H1 (cell line): Measurements from ENCODE around the gene PLB1. TPM values are rescaled to one million over a fixed set of nuclear protein-coding genes. Genes with fewer than 3 reads are reported as not detected.

Source experiments
- CTCF ChIA-PET: fragments of 300-600 bp; sonication (Branson Sonifier 250); formaldehyde crosslinking; loops from one replicate; lab custom pipeline; 2021; ENCODE audit not compliant: partially characterized antibody; lab: Charles Lee
- POLR2A ChIA-PET: fragments of 300-600 bp; sonication (Branson Sonifier 250); formaldehyde crosslinking; loops from one replicate; lab custom pipeline; 2021; ENCODE audit warnings: inconsistent platforms; ENCODE audit not compliant: partially characterized antibody; lab: Charles Lee
- DNase-seq, 2 experiments: peaks; one replicate each; pipeline versions ENCODE4 v3.0.0 to v3.0.0-alpha.2; 2010 to 2022; ENCODE audit warnings: low spot score in 2 of 2, low read depth in 1 of 2, mixed read lengths in 1 of 2
- FAIRE-seq: peaks from 2 replicates; lab custom pipeline; 2011; peaks lifted over from hg19 to GRCh38; lab: Jason Lieb, UNC
- H2AFZ ChIP-seq: 2 replicates; pipeline ENCODE4 v1.8.1; 2012; ENCODE audit warnings: low read length, inconsistent platforms
- H2AK5ac ChIP-seq: 2 replicates; pipeline ENCODE4 v1.6.1; 2013; ENCODE audit warnings: low read depth, low read length
- H2BK120ac ChIP-seq: replicated peaks from 2 replicates; pipeline ENCODE3; 2013; ENCODE audit warnings: low read depth, low read length, inconsistent platforms
- H2BK12ac ChIP-seq: 2 replicates; pipeline ENCODE4 v1.6.1; 2013; ENCODE audit warnings: low read depth, low read length
- H2BK15ac ChIP-seq: 2 replicates; pipeline ENCODE4 v1.6.1; 2013; ENCODE audit warnings: low read length
- H2BK20ac ChIP-seq: 2 replicates; pipeline ENCODE4 v1.6.1; 2013; ENCODE audit warnings: low read length
- H2BK5ac ChIP-seq: 2 replicates; pipeline ENCODE4 v1.6.1; 2013; ENCODE audit warnings: low read depth, low read length
- H3K14ac ChIP-seq: 2 replicates; pipeline ENCODE4 v1.6.1; 2013; ENCODE audit warnings: inconsistent platforms; ENCODE audit not compliant: insufficient read length
- H3K18ac ChIP-seq: 2 replicates; pipeline ENCODE4 v1.6.1; 2013; ENCODE audit warnings: low read length; ENCODE audit errors: extremely low read depth
- H3K23ac ChIP-seq: 2 replicates; pipeline ENCODE4 v1.6.1; 2013; ENCODE audit warnings: inconsistent platforms; ENCODE audit not compliant: insufficient read length
- H3K23me2 ChIP-seq: 2 replicates; pipeline ENCODE4 v1.6.1; 2013; ENCODE audit warnings: low read depth, low read length
- H3K27ac ChIP-seq: 2 replicates; pipeline ENCODE4 v1.6.1; 2011; ENCODE audit warnings: low read depth, low read length, inconsistent platforms
- H3K27me3 ChIP-seq, 4 experiments: replicated peaks in 1 of 4; 1 replicate in 1 of 4; 2 replicates in 3 of 4; pipeline versions ENCODE4 v1.6.1 to v1.8.1; 2011 to 2013; ENCODE audit warnings: low read length in 3 of 4, mild to moderate bottlenecking in 3 of 4, inconsistent platforms in 2 of 4, mixed read lengths in 2 of 4, moderate library complexity in 1 of 4; ENCODE audit not compliant: control insufficient read depth in 3 of 4, insufficient read depth in 3 of 4; ENCODE audit errors: extremely low read depth in 1 of 4
- H3K36me3 ChIP-seq, 4 experiments: 2 replicates each; pipeline versions ENCODE4 v1.6.1 to v1.8.1; 2011 to 2013; ENCODE audit warnings: mild to moderate bottlenecking in 4 of 4, low read length in 3 of 4, moderate library complexity in 2 of 4, control low read depth in 1 of 4, inconsistent platforms in 1 of 4; ENCODE audit not compliant: insufficient read depth in 4 of 4, control insufficient read depth in 2 of 4
- H3K4ac ChIP-seq: replicated peaks from 2 replicates; pipeline ENCODE3; 2013; ENCODE audit warnings: low read length, low read depth, mixed read lengths, inconsistent platforms; ENCODE audit not compliant: insufficient read length
- H3K4me1 ChIP-seq, 4 experiments: replicated peaks in 1 of 4; 1 replicate in 1 of 4; 2 replicates in 3 of 4; pipeline versions ENCODE4 v1.6.1 to v1.8.1; 2011 to 2013; ENCODE audit warnings: low read length in 3 of 4, inconsistent platforms in 2 of 4, mixed read lengths in 1 of 4; ENCODE audit not compliant: insufficient read depth in 4 of 4, control insufficient read depth in 3 of 4
- H3K4me2 ChIP-seq, 2 experiments: 2 replicates each; pipeline versions ENCODE4 v1.6.1 to v1.8.1; 2011 to 2013; ENCODE audit warnings: low read depth in 2 of 2, low read length in 2 of 2, control low read depth in 1 of 2, inconsistent platforms in 1 of 2, mild to moderate bottlenecking in 1 of 2; ENCODE audit not compliant: insufficient read depth in 1 of 2
- H3K4me3 ChIP-seq, 4 experiments: fragments of 200-600, 300-600 bp in 1 of 4; sonication (generic), shearing (Covaris generic), sonication (Bioruptor Twin) in 1 of 4; 2 replicates each; pipeline versions ENCODE4 v1.5.1 to v1.8.1; 2011 to 2016; ENCODE audit warnings: low read length in 4 of 4, low read depth in 3 of 4, control low read depth in 2 of 4, inconsistent platforms in 2 of 4, mild to moderate bottlenecking in 2 of 4, mixed read lengths in 1 of 4, moderate library complexity in 1 of 4; ENCODE audit not compliant: insufficient read depth in 2 of 4; ENCODE audit errors: extremely low read depth in 1 of 4
- H3K56ac ChIP-seq: replicated peaks from 2 replicates; pipeline ENCODE3; 2013; ENCODE audit warnings: low read depth, mild to moderate bottlenecking, mixed read lengths, low read length, inconsistent platforms; ENCODE audit not compliant: insufficient read length
- H3K79me1 ChIP-seq: 2 replicates; pipeline ENCODE4 v1.6.1; 2013; ENCODE audit warnings: low read depth, low read length, control low read depth
- H3K79me2 ChIP-seq, 2 experiments: 2 replicates each; pipeline versions ENCODE4 v1.6.1 to v1.8.1; 2012 to 2013; ENCODE audit warnings: low read length in 2 of 2, mild to moderate bottlenecking in 2 of 2, inconsistent platforms in 1 of 2; ENCODE audit not compliant: insufficient read depth in 2 of 2, control insufficient read depth in 1 of 2
- H3K9ac ChIP-seq, 4 experiments: replicated peaks in 1 of 4; 1 replicate in 1 of 4; 2 replicates in 3 of 4; pipeline versions ENCODE4 v1.6.1 to v1.8.1; 2011 to 2013; ENCODE audit warnings: low read depth in 3 of 4, low read length in 3 of 4, control low read depth in 2 of 4, mild to moderate bottlenecking in 2 of 4, moderate library complexity in 2 of 4, inconsistent platforms in 1 of 4; ENCODE audit errors: extremely low read depth in 1 of 4
- H3K9me3 ChIP-seq, 2 experiments: 2 replicates each; pipeline versions ENCODE4 v1.6.1 to v1.8.1; 2012 to 2013; ENCODE audit warnings: mild to moderate bottlenecking in 2 of 2, moderate library complexity in 2 of 2, control low read depth in 1 of 2, inconsistent platforms in 1 of 2, low read depth in 1 of 2, low read length in 1 of 2, mixed read lengths in 1 of 2; ENCODE audit not compliant: insufficient read depth in 2 of 2
- H4K20me1 ChIP-seq, 2 experiments: replicated peaks in 1 of 2; 2 replicates each; pipeline versions ENCODE3 to v1.8.1; 2011 to 2013; ENCODE audit warnings: inconsistent platforms in 2 of 2, low read length in 2 of 2, mild to moderate bottlenecking in 1 of 2; ENCODE audit not compliant: insufficient read depth in 2 of 2, control insufficient read depth in 1 of 2
- H4K5ac ChIP-seq: 2 replicates; pipeline ENCODE4 v1.6.1; 2013; ENCODE audit warnings: low read length, low read depth, mixed read lengths, inconsistent platforms; ENCODE audit not compliant: insufficient read length
- H4K8ac ChIP-seq: 2 replicates; pipeline ENCODE4 v1.8.0; 2013; ENCODE audit warnings: mild to moderate bottlenecking, moderate library complexity, low read length, inconsistent platforms; ENCODE audit not compliant: insufficient read depth; ENCODE audit errors: extremely low read depth
- H4K91ac ChIP-seq: replicated peaks from 2 replicates; pipeline ENCODE3; 2013; ENCODE audit warnings: low read length, mixed read lengths, inconsistent platforms; ENCODE audit not compliant: insufficient read length
- FOSL1 ChIP-seq: IDR thresholded peaks from 2 replicates; pipeline ENCODE4 v1.6.1; 2011; ENCODE audit warnings: mild to moderate bottlenecking, low read depth, low read length, moderate library complexity; ENCODE audit not compliant: insufficient read depth
- JUND ChIP-seq: IDR thresholded peaks from 2 replicates; pipeline ENCODE4 v1.6.1; 2011; ENCODE audit warnings: mild to moderate bottlenecking, improper control_type of control experiment, low read length
- RAD21 ChIP-seq, 2 experiments: IDR thresholded peaks in 1 of 2; conservative IDR thresholded peaks in 1 of 2; 2 replicates each; pipeline ENCODE4 v1.6.1; 2011; ENCODE audit warnings: low read depth in 2 of 2, low read length in 2 of 2, improper control_type of control experiment in 1 of 2, inconsistent platforms in 1 of 2, mild to moderate bottlenecking in 1 of 2, moderate library complexity in 1 of 2
- SIX5 ChIP-seq: IDR thresholded peaks from 2 replicates; pipeline ENCODE4 v1.6.1; 2011; ENCODE audit warnings: mild to moderate bottlenecking, low read depth, low read length
- SP1 ChIP-seq: IDR thresholded peaks from 2 replicates; pipeline ENCODE4 v1.6.1; 2011; ENCODE audit warnings: low read depth, low read length
- SP2 ChIP-seq: IDR thresholded peaks from 2 replicates; pipeline ENCODE4 v1.6.1; 2012; ENCODE audit warnings: mild to moderate bottlenecking, low read length, inconsistent platforms
- WGBS, 2 experiments: shearing (Covaris generic) in 1 of 2; methylation state at CpG; one replicate each; pipeline versions ENCODE4 v1.1.6 to v1.1.7; 2013 to 2015; ENCODE audit warnings: low lambda C conversion rate in 2 of 2, mixed read lengths in 2 of 2, inconsistent platforms in 1 of 2, low coverage in 1 of 2, missing lambda C conversion rate in 1 of 2; ENCODE audit not compliant: insufficient replicate concordance in 2 of 2, insufficient coverage in 1 of 2, insufficient read length in 1 of 2; ENCODE audit errors: extremely low coverage in 1 of 2, missing lambda C conversion rate in 1 of 2; 5-methylcytosine and 5-hydroxymethylcytosine counted together
- polyA plus RNA-seq, 7 experiments: library from polyadenylated mRNA; depleted of rRNA in 3 of 7; stranded (reverse) in 5 of 7; unstranded in 2 of 7; fragments of >200 nt in 5 of 7; fragments of 200-250 nt in 2 of 7; gene quantifications; 1 replicate in 5 of 7; 2 replicates in 1 of 7; 4 replicates in 1 of 7; pipeline versions ENCODE4 v1.2.1 to v1.2.3, GENCODE V29; 2011 to 2013; ENCODE audit warnings: missing spikeins in 2 of 7, mixed read lengths in 2 of 7
- total RNA-seq: library from RNA; stranded (reverse); fragmentation: NEBNext Ultra II Directional; extraction: Animal tissue kit (Norgen Biotek cat#: 25700); gene quantifications from 2 replicates; pipeline ENCODE4 v1.2.1, GENCODE V29; 2021
- TF ChIP-seq, protein P1 (sequence below): IDR thresholded peaks from 2 replicates; pipeline ENCODE4 v1.6.1; 2012; ENCODE audit warnings: inconsistent platforms

The PLB1 gene
- total and polyA plus RNA-seq, 2 of the 8 experiments (the other 6 are each of a cell fraction or from before 2014, with no cell fraction given): 0.20 to 0.36 TPM

DNA sequence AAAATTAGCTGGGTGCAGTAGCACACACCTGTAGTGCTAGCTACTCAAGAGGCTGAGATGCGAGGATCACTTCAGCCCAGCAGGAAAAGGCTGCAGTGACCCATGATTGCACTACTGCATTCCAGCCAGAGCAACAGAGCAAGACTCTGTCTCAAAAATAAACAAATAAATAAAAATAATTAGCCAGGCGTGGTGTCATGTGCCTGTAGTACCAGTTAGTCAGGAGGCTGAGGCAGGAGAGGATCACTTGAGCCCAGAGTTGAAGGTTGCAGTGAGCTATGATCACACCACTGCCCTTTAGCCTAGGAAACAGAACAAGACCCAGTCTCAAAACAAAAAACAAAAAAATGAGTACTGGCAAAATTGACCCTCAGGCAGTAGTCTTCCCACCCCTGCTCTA, 193.9 kb downstream of the PLB1 start:
- no peak overlapping the region for H2AK5ac ChIP-seq
- H2AFZ ChIP-seq: no peak overlapping the region
- no peak overlapping the region for H3K4me2 ChIP-seq
- no peaks in the 10 kb centered on the region for H3K23me2 ChIP-seq
- H3K79me1 ChIP-seq: no peaks in the 10 kb centered on the region
- H3K4ac ChIP-seq: no peak overlapping the region
- no peak overlapping the region for H3K23ac ChIP-seq
- H3K9me3 ChIP-seq: no peaks in the 10 kb centered on the region
- no peak overlapping the region for H4K8ac ChIP-seq
- H3K36me3 ChIP-seq: no peaks in the 10 kb centered on the region
- no peak overlapping the region for H3K9ac ChIP-seq
- H3K14ac ChIP-seq: no peak overlapping the region
- no peak overlapping the region for H3K27ac ChIP-seq
- H2BK20ac ChIP-seq: no peak overlapping the region
- H3K27me3 ChIP-seq: no peaks in the 10 kb centered on the region
- no peak overlapping the region for H4K5ac ChIP-seq
- FAIRE-seq (no peak), DNase-seq (no peak)
- H4K91ac ChIP-seq: no peak overlapping the region
- no peak overlapping the region for H2BK15ac ChIP-seq
- H3K4me3 ChIP-seq: no peak overlapping the region
- no peak overlapping the region for H2BK12ac ChIP-seq
- 92% methylated on average over 2 of the region's 2 CpGs; no CpG with 5 or more reads in 1 of the 2 experiments for WGBS, 2 experiments
- H4K20me1 ChIP-seq: no peaks in the 10 kb centered on the region
- ChIA-PET POLR2A (no interaction called here), CTCF (interaction anchor here (1.5 to 2.0 kb wide), 3 partner anchors 9 to 69 kb away, joined by 3 to 7 read pairs (median 4); no protein-coding TSS in a partner anchor)
- no peak overlapping the region for H2BK120ac ChIP-seq
- no peaks in the 10 kb centered on the region for H3K79me2 ChIP-seq
- no peak overlapping the region for H2BK5ac ChIP-seq
- no peaks in the 10 kb centered on the region for H3K4me1 ChIP-seq
- H3K18ac ChIP-seq: no peak overlapping the region
- H3K56ac ChIP-seq: no peak overlapping the region
- TF ChIP-seq, protein P1, sequence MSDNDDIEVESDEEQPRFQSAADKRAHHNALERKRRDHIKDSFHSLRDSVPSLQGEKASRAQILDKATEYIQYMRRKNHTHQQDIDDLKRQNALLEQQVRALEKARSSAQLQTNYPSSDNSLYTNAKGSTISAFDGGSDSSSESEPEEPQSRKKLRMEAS: no peak
- no peak for TF ChIP-seq SP2
- no peak for TF ChIP-seq SP1
- no peak for TF ChIP-seq SIX5
- TF ChIP-seq RAD21 (IDR thresholded peaks at IDR 0.05 in 1 of 2, conservative IDR thresholded peaks at IDR 0.05 in 1 of 2; ENCODE audit: low read depth in 2 of 2, low read length in 2 of 2): no peak
- no peak for TF ChIP-seq JUND
- no peak for TF ChIP-seq FOSL1
